ENCODE results near the gene KRT1.

Gene KRT1

DNA sequence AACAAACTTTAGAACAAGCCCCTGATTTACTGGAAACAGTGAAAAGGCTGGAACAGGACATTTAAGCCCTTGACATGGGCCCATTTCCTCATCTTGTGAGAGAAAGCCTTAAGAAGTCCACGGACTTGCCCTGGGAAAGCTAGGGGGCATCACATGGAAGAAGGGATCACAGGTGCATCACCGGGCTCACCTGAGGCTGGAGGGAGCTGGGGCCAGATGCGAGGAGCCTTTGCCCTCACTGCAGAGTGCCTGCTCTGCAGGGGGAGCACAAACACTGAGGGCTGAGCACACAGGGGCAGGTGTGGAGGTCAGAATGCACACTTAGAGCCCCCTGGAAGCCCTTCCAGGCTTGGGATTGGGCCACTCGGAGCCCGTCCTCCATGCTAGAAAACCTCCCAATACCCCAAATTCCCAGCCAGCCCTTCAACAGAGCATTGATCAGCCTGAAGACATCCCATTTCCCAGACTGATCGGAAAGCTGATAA lies 5.2 kb upstream of the KRT1 start:
- TF ChIP-seq CTBP1 (IDR thresholded peaks at IDR 0.05; ENCODE audit: borderline replicate concordance) (no peak), ZNF384 (IDR thresholded peaks at IDR 0.05) (no peak), FOXA1 (IDR thresholded peaks at IDR 0.05) (no peak), SP1 (IDR thresholded peaks at IDR 0.05) (no peak), ELF4 (IDR thresholded peaks at IDR 0.05) (no peak)
- no peak for DNase-seq (ENCODE audit: extremely low spot score)
- ChIA-PET POLR2A (no interaction called here), CTCF (no interaction called here)

DNA sequence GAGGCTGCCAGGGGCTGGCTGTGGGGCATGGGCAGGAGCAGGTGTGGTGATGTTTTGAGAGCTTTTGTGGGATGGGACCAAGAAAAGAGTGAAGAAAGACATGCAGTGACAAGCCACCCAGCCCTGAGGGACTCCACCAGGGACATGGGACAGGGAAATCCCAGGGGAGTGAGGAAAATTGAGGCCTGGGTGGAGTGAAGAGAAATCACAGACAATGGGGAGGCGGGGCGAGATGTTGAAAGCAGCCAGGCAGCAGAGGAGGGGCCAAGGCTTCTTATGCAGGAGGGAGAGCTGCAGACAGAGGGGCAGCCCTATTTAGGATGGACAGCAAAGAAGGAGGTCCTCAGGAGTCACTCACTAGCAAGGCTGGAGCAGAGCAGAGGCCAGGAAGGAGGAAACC lies 4.2 kb upstream of the KRT1 start:
- no peak for TF ChIP-seq FOXM1 (IDR thresholded peaks at IDR 0.05; ENCODE audit: borderline replicate concordance)
- TF ChIP-seq L3MBTL2 (conservative IDR thresholded peaks at IDR 0.05): no peak
- TF ChIP-seq HDGF (IDR thresholded peaks at IDR 0.05; ENCODE audit: borderline replicate concordance): no peak
- TF ChIP-seq SUZ12 (IDR thresholded peaks at IDR 0.05): no peak
- TF ChIP-seq ARNT (IDR thresholded peaks at IDR 0.05): no peak
- no peak for TF ChIP-seq BHLHE40 (IDR thresholded peaks at IDR 0.05; ENCODE audit: borderline replicate concordance)
- TF ChIP-seq LEF1 (IDR thresholded peaks at IDR 0.05; ENCODE audit: borderline replicate concordance): no peak
- TF ChIP-seq FOXA1 (IDR thresholded peaks at IDR 0.05): no peak
- no peak for TF ChIP-seq SP1 (IDR thresholded peaks at IDR 0.05)
- TF ChIP-seq NFRKB (IDR thresholded peaks at IDR 0.05): no peak
- TF ChIP-seq, protein P1, sequence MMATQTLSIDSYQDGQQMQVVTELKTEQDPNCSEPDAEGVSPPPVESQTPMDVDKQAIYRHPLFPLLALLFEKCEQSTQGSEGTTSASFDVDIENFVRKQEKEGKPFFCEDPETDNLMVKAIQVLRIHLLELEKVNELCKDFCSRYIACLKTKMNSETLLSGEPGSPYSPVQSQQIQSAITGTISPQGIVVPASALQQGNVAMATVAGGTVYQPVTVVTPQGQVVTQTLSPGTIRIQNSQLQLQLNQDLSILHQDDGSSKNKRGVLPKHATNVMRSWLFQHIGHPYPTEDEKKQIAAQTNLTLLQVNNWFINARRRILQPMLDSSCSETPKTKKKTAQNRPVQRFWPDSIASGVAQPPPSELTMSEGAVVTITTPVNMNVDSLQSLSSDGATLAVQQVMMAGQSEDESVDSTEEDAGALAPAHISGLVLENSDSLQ (IDR thresholded peaks at IDR 0.05): no peak
- TF ChIP-seq ELF4 (IDR thresholded peaks at IDR 0.05): no peak
- no peak for TF ChIP-seq CTBP1 (IDR thresholded peaks at IDR 0.05; ENCODE audit: borderline replicate concordance)
- TF ChIP-seq TARDBP (IDR thresholded peaks at IDR 0.05): no peak
- no peak for TF ChIP-seq FOXK2 (IDR thresholded peaks at IDR 0.05)
- TF ChIP-seq ZNF384 (IDR thresholded peaks at IDR 0.05): no peak
- CTCF ChIA-PET: no interaction called here
- DNase-seq (ENCODE audit: extremely low spot score): no peak
- POLR2A ChIA-PET: no interaction called here

DNA sequence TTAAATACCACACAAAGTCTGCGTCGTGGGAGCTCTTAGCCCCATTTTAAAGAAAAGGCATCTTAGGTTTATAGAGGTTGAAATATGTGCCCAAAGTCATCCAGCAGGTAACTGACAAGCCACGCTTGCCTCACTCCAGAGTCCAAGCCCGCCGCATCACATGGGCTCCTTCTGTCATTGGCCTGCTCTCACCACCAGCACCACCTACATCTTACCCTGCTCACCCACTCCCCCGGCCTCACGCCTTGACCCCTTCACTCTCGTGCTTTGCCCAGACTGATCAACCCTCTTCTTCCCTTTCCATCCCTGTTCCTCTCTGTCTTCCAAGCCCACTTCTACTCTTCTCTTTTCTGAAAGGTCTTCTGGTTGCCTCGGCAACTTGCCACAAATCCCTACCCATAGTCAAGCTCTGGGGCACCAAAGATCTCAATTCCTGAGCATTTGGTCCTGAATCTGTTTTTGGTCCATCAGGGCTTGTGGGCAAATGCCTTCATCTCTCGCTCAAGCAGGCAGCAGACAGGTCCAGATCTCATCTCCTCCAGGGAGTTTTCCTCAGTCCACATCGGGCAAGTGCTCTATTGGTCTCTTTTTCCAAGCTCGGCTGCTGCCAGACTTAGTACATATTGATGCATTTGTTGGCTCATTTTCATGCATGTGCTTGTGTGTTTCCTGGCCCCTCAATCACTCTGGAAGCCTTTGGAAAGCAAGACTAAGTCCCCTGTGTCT lies 3.5 kb upstream of the KRT1 start:
- DNase-seq (ENCODE audit: extremely low spot score): no peak
- ChIA-PET CTCF (no interaction called here), POLR2A (no interaction called here)
- TF ChIP-seq NFRKB (IDR thresholded peaks at IDR 0.05): no peak
- TF ChIP-seq FOXA1 (IDR thresholded peaks at IDR 0.05): no peak
- no peak for TF ChIP-seq SP1 (IDR thresholded peaks at IDR 0.05)
- TF ChIP-seq FOXK2 (IDR thresholded peaks at IDR 0.05): no peak
- no peak for TF ChIP-seq HDGF (IDR thresholded peaks at IDR 0.05; ENCODE audit: borderline replicate concordance)
- TF ChIP-seq CTBP1 (IDR thresholded peaks at IDR 0.05; ENCODE audit: borderline replicate concordance): no peak
- TF ChIP-seq, protein P1 (IDR thresholded peaks at IDR 0.05): no peak
- TF ChIP-seq ARNT (IDR thresholded peaks at IDR 0.05): no peak
- TF ChIP-seq FOXM1 (IDR thresholded peaks at IDR 0.05; ENCODE audit: borderline replicate concordance): no peak
- no peak for TF ChIP-seq BHLHE40 (IDR thresholded peaks at IDR 0.05; ENCODE audit: borderline replicate concordance)
- no peak for TF ChIP-seq L3MBTL2 (conservative IDR thresholded peaks at IDR 0.05)
- TF ChIP-seq TARDBP (IDR thresholded peaks at IDR 0.05): no peak
- TF ChIP-seq ZNF384 (IDR thresholded peaks at IDR 0.05): no peak
- TF ChIP-seq SUZ12 (IDR thresholded peaks at IDR 0.05): no peak
- no peak for TF ChIP-seq LEF1 (IDR thresholded peaks at IDR 0.05; ENCODE audit: borderline replicate concordance)
- TF ChIP-seq ELF4 (IDR thresholded peaks at IDR 0.05): no peak

DNA sequence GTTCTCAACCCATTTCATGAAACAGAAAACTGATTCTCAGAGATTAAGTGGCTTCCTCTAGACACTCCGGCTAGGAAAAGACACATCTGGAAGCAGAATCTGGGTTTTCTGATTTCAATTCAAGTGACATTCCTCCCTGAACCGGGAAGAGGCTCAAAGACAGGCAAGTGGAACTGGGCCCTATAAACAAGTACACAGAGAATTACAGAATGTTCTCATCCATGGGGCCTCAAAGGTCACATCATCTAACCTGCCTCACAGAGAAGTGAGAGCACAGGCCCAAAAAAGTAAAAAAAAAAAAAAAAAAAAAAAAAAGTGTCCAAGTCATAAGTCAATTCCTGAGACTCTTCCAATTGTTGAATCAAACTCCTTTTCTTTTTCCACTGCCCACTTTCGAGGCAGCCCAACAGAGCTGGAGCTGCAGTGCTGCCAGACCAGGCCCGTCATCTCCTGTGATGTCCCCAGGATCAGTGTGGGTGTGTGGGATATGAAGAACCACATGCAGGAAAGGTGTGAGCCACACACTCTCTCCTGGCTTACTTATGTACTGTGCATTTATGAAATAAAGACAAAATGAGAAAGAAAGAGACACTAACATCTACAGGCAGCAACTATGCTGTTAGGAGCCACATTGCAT lies 2.8 kb upstream of the KRT1 start:
- ChIA-PET POLR2A (no interaction called here), CTCF (no interaction called here)
- no peak for DNase-seq (ENCODE audit: extremely low spot score)
- TF ChIP-seq ZNF384 (IDR thresholded peaks at IDR 0.05) (no peak), L3MBTL2 (conservative IDR thresholded peaks at IDR 0.05) (no peak), BHLHE40 (IDR thresholded peaks at IDR 0.05; ENCODE audit: borderline replicate concordance) (no peak), NFRKB (IDR thresholded peaks at IDR 0.05) (no peak), SP1 (IDR thresholded peaks at IDR 0.05) (no peak), HDGF (IDR thresholded peaks at IDR 0.05; ENCODE audit: borderline replicate concordance) (no peak), TARDBP (IDR thresholded peaks at IDR 0.05) (no peak), FOXK2 (IDR thresholded peaks at IDR 0.05) (no peak), ELF4 (IDR thresholded peaks at IDR 0.05) (no peak), FOXM1 (IDR thresholded peaks at IDR 0.05; ENCODE audit: borderline replicate concordance) (no peak)
- TF ChIP-seq, protein P1 (IDR thresholded peaks at IDR 0.05): no peak

DNA sequence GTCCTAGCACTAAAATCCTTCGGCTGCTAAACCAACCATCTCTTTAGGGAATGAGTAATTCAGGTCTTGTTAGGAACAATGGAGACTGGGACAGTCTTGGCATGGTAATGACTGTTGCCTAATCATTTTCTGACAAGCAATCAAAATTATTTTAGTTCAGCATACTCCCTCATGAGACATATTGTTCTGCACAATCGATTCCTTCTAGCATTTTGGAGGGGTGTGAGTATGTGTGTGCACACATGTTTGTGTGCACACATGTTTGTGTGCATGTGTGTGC lies 2.1 kb upstream of the KRT1 start:
- POLR2A ChIA-PET: no interaction called here
- DNase-seq (ENCODE audit: extremely low spot score): no peak
- CTCF ChIA-PET: no interaction called here

More for the DNA sequence above, 2.1 kb upstream of the KRT1 start:
- TF ChIP-seq LEF1 (IDR thresholded peaks at IDR 0.05; ENCODE audit: borderline replicate concordance) (no peak), SP1 (IDR thresholded peaks at IDR 0.05) (no peak), FOXK2 (IDR thresholded peaks at IDR 0.05) (no peak), NFRKB (IDR thresholded peaks at IDR 0.05) (no peak), BHLHE40 (IDR thresholded peaks at IDR 0.05; ENCODE audit: borderline replicate concordance) (no peak), FOXM1 (IDR thresholded peaks at IDR 0.05; ENCODE audit: borderline replicate concordance) (no peak), HDGF (IDR thresholded peaks at IDR 0.05; ENCODE audit: borderline replicate concordance) (no peak)
- TF ChIP-seq, protein P1 (IDR thresholded peaks at IDR 0.05): no peak
